ENCODE data around the gene IRF3. TPM values are rescaled to one million over a fixed set of nuclear protein-coding genes. Genes with fewer than 3 reads are reported as not detected.

IRF3 gene, protein sequence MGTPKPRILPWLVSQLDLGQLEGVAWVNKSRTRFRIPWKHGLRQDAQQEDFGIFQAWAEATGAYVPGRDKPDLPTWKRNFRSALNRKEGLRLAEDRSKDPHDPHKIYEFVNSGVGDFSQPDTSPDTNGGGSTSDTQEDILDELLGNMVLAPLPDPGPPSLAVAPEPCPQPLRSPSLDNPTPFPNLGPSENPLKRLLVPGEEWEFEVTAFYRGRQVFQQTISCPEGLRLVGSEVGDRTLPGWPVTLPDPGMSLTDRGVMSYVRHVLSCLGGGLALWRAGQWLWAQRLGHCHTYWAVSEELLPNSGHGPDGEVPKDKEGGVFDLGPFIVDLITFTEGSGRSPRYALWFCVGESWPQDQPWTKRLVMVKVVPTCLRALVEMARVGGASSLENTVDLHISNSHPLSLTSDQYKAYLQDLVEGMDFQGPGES
- 40.1 TPM for total RNA-seq (ENCODE audit: unreplicated experiment)
- long read RNA-seq, transcript IRF3-203 (8 exons, 1,613 nt) = major isoform, 10 of 27 reads
- long read RNA-seq, partial matches to known transcripts = 6 of 27 reads
- long read RNA-seq, other reads (novel, unspliced or antisense) = 9 of 27 reads

DNA sequence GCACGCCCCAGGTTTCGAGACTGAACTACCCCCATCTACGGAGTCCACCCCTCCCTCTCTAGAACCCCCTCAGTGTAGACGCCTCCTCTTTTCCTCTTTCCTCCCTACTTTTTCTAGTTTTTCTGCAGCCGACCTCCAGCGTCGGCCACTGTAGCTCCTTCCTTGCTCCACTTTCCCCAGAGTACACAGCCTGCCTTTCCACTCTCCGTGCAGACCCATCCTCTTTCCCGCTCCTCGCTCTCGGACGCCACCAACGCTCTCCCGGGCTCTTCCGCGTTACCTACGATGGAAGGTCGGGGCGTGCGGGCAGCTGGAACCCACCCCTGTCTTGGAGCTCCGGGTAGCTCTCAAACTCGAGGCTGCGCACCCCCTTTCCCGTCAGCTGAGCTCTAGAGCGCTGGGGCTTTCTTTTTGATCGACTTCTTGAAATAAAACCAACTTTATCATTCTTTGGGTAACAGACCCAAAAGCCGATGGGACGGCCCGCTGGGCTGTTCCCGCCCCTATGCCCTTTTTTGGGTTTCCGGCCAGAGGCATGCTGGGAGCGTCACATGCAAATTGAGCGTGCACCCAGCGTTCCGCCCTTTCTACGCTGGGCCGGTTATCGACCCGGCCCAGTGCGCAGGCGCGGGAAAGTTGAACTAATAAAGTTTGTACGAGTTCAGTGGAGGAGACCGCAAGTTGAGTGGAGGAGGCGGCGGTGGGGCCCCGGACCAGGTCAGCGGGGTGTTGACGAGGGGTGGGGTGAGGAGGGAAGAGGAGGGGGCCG is at the start of gene IRF3, which contains the start of gene BCL2L12:
Gene IRF3 (minus strand): TSS at position 507 of the 769 bp plus-strand sequence. CDS start 1,019 bp downstream, outside the sequence.
Gene BCL2L12 (plus strand): TSS at position 583 of the 769 bp plus-strand sequence. CDS start 760 bp downstream, outside the sequence.
- H3K4me1 Mint-ChIP-seq (ENCODE audit: low read depth, unreplicated experiment) = peaks cover 4% of the 10 kb centered on the region
- H3K27me3 Mint-ChIP-seq (ENCODE audit: unreplicated experiment) = peaks cover 3% of the 10 kb centered on the region
- TF ChIP-seq CTCF (IDR thresholded peaks at IDR 0.05; ENCODE audit: partially characterized antibody, unreplicated experiment) = no peak
- DNase-seq = peak; percentile 95
- H3K9me3 Mint-ChIP-seq (ENCODE audit: unreplicated experiment) = peaks cover 8% of the 10 kb centered on the region
- peak within 1 kb of the TSS; percentile 100 for H3K4me3 Mint-ChIP-seq (ENCODE audit: unreplicated experiment)
- no peaks in the 10 kb centered on the region for H3K36me3 Mint-ChIP-seq (ENCODE audit: unreplicated experiment)
- peak within 1 kb of the TSS; percentile 74 for H3K27ac Mint-ChIP-seq (ENCODE audit: unreplicated experiment)

GRCh38 chr19:49713236-49713845 is 47.7 kb upstream of the IRF3 start:
- no peak for DNase-seq
- Mint-ChIP-seq H3K27me3 (ENCODE audit: unreplicated experiment) (peaks cover 4% of the 10 kb centered on the region), H3K4me3 (ENCODE audit: unreplicated experiment) (no peak overlapping the region), H3K36me3 (ENCODE audit: unreplicated experiment) (peaks cover 4% of the 10 kb centered on the region), H3K9me3 (ENCODE audit: unreplicated experiment) (peaks cover 2% of the 10 kb centered on the region), H3K4me1 (ENCODE audit: low read depth, unreplicated experiment) (no peaks in the 10 kb centered on the region), H3K27ac (ENCODE audit: unreplicated experiment) (no peak overlapping the region)
- no peak for TF ChIP-seq CTCF (IDR thresholded peaks at IDR 0.05; ENCODE audit: partially characterized antibody, unreplicated experiment)

DNA sequence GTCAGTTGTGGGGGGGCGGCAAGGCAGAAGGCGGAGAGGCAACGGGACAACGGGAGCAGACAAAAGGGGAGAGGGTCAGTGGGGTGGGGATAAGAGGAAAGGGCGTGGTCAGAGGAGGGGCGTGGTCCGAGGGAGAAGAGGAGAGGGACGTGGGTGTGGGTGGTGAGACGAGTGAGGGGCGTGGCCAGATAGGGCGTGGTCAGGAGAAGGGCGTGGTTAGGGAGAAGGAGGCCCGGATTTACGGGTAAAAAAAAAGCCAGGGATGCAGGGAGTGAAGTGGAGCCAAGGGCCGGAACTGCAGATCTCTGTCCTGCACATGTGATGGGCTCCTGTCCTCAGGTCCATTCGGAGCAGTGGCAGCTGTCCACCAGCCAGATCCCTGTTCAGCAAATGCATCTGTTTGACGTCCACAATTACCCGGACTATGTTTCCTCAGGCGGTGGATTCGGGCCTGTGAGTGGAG is 46.8 kb upstream of the IRF3 start:
- H3K27me3 Mint-ChIP-seq (ENCODE audit: unreplicated experiment) = peaks cover 4% of the 10 kb centered on the region
- DNase-seq = peak; percentile 65
- no peak for TF ChIP-seq CTCF (IDR thresholded peaks at IDR 0.05; ENCODE audit: partially characterized antibody, unreplicated experiment)
- H3K27ac Mint-ChIP-seq (ENCODE audit: unreplicated experiment) = no peak overlapping the region
- H3K9me3 Mint-ChIP-seq (ENCODE audit: unreplicated experiment) = peaks cover 2% of the 10 kb centered on the region
- peaks cover 4% of the 10 kb centered on the region for H3K36me3 Mint-ChIP-seq (ENCODE audit: unreplicated experiment)
- H3K4me1 Mint-ChIP-seq (ENCODE audit: low read depth, unreplicated experiment) = no peaks in the 10 kb centered on the region
- no peak overlapping the region for H3K4me3 Mint-ChIP-seq (ENCODE audit: unreplicated experiment)

- TF ChIP-seq CTCF (IDR thresholded peaks at IDR 0.05; ENCODE audit: partially characterized antibody, unreplicated experiment) = no peak
- peaks cover 3% of the 10 kb centered on the region for H3K9me3 Mint-ChIP-seq (ENCODE audit: unreplicated experiment)
- H3K27ac Mint-ChIP-seq (ENCODE audit: unreplicated experiment) = no peak overlapping the region
- H3K27me3 Mint-ChIP-seq (ENCODE audit: unreplicated experiment) = peaks cover 7% of the 10 kb centered on the region
- H3K4me3 Mint-ChIP-seq (ENCODE audit: unreplicated experiment) = no peak overlapping the region
- no peaks in the 10 kb centered on the region for H3K4me1 Mint-ChIP-seq (ENCODE audit: low read depth, unreplicated experiment)
- peaks cover 4% of the 10 kb centered on the region for H3K36me3 Mint-ChIP-seq (ENCODE audit: unreplicated experiment)
- DNase-seq = no peak
Observed at GRCh38 chr19:49710372-49710951, 44.8 kb upstream of the IRF3 start.
